Measurements from ENCODE around the gene VEGFC.

VEGFC gene

DNA sequence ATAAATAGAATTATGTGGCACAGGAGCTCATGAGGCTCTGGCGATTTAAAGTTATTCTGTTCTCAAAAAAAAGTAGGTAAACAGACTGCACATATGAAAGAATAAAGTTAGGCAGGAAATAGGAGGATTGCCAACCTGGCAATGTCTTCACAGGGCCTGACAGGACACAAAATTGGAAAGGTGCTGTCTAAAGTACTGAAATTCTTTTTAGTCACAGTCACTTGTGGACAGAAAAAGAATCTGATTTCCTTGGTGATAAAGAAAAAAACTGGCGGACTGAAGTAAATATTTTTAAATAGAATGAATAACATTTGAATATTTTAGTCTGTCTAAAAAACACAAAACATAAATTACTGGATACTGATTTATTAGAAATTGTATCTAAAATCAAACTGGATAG is 124.4 kb downstream of the VEGFC start:
- DNase-seq = no peak

DNA sequence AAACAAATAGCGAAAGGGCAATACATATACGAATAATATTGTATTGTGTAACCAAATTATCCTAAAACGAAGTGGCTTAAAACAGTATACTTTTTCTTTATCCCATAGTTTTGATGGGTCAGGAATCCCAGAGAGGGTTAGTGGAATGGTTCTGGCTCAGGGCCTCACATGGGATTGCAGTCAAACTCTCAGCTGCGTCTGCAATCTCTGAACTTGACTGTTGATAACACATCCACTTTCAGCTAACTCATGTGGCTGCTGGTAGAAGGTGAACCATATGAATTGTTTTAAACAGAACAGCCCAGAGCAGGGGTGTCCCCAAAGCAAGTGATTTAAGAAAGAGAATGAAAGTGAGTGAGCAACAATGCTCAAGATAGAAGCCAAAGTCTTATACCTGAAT is 127.8 kb downstream of the VEGFC start:
- no peak for DNase-seq

DNA sequence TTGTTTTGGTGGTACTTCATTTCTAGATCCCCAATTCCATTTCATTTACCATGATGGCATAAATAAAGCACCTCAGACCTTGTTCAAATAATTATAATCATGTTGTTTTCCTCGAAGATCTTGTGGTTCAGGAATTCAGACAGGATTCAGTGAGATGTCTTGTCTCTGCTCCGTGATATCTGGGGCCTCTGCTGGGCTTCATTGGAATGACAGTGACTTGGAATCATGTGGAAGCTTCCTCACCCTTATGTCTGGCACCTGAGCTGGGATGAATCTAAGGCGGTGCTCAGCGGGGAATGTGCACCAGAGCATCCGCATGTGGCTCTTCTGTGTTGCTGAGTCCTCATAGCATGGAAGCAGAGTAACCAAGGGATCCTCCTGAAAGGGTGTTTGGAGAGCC is 132.2 kb downstream of the VEGFC start:
- DNase-seq = no peak

DNA sequence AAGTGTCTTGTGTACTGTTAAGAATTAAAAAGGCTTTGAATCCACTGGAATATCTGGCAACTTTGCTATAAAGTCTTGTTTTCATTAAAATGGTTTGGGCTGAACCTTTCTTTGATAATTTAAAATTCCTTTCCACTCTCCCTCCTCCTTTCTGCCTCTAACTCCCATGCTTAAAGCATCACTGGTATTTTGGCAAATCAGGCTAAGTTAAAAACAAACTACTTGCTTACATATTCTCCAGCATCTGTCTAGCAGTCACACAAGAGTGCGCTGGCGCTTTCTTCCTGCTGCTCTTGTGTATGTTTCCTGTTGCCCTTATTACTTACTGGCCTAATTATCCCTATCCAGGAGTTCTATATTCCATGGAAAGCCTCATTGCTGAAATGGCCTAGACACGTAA is 136.6 kb downstream of the VEGFC start:
- no peak for DNase-seq

DNA sequence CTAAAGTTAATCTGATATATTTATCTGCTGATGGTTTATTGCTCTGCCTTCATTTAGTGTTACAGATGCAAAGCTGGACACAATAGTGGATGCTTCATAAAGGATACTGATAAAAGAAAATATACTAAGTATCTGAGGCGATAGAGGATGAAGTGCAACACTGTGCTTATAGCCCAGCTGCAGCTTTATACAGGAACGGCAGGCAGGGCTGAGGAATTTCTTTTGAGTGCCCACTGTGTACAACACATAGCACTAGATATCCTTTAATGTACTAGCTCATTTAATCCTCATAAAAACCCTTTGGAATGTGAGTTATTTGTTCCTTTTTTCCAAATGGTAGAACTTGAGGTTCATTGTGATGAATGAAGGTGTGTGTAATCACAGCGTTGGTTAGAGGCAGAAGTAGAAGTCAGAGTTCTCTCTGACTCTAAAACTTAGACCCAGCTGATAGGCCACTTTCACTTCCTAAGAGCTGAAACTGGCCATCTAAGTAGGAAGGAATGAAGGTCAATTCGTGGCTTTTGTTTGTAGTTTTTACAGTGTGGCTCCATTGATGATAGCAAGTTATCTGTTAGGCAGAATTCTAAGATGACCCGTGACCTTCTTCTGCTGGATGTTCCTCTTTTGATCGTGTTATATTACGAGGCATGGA is 138.0 kb downstream of the VEGFC start:
- DNase-seq = no peak

DNA sequence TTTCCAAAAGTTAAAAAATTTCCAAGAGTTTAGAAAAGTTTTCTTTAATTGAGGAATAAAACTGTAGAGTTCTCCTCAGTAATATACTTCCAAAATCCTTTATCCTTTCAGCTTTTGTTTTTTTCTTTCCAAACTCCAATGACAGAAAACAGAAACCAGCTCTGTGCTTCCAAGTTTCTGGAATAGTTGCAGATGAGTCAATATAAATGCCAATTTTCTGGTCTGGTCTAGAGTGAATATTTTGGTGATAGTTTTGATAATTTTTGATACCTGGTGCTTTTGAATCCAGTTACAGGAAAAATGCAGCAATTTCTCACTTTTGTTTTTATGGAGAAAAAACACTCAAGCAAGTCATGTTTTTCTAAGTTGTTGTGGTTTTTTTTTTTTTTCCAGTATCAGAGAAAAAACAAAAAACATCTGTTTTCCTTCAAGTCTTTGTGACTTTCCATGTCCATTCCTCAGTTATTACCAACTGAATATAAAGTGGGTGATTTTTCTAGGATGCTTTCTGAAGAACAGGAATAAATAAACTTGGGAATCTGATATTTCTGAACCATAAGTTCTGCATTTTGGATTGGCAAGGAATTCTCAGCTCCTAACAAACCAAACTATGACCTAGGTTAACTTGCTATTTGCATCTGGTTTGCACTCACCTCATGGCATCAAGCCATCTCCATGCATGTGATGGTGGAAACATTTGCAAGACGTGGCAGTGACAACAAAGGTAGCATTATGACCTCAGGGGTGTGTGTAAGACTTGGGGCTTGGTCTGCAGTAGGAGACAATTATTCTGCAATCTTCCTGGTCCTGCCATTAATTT is 139.1 kb downstream of the VEGFC start:
- no peak for DNase-seq

DNA sequence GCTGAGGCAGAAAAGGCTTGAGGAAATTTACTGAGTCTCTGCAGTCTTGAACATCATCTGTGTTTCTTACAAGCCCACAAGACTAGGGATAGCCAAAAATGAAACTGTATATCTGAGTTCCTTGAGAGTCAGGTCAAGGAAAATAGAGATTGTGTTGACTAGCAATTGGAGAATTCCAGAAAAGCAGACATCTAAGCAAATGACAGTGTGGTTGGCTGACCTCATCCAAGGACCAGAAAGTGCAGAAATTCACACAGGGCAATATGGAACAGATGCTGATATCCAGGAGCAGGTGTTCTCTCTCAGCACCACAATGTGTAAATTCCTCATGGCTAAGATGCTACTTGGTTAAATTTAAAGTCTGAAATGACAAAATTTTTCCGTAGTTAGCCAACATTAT is 146.4 kb downstream of the VEGFC start:
- DNase-seq = no peak

DNA sequence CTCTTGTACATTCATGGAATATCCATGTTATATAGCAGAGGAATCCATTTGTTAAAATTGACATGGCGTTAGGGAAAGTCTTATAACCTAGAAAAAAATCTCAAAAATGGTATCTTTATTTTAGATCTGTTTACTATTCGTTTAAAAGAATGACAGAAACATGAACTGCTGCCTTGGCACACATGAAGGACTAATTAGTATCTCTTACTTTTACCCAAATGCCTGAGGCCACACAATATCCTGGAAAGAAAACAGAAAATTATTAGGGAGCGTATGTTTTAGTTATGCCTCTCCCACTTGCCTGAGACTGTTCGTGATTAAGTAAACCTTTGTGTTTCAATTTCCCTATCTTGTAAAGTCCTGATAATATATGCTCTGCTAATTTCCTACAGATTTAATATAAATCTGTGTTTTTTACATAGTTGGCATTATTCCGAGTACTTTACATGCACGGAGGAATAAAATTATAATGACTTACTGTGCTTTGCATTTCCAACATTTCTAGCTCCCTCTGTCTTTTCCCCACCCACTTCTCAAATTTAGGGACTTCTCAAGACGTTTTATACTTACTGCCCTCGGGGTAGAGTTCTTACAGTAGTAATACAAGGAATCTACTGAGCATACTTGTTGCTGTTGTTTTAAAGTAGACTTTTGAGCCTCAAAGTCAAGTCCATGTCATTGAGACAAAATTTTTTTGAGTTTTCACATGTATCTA is 147.3 kb downstream of the VEGFC start:
- DNase-seq = no peak

DNA sequence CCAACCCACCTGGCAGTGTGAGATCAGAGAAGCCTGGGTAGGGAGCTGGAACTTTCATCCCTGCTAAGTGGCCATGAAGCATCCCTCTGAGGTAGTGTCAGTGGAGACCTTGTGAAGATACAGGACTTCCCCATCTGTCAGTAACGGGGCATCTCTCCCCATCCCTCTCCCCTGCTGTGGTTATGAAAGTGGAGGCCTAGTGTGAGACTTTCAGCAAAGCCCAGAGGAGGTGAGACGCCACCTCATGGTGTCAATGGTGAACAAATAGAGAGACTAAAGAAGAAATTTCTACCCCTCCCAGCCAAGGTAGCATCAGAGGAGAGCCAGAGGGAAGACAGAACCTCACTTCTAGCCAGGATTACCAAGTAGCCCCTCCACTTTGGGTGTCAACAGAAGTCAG is 150.2 kb downstream of the VEGFC start:
- DNase-seq = no peak

DNA sequence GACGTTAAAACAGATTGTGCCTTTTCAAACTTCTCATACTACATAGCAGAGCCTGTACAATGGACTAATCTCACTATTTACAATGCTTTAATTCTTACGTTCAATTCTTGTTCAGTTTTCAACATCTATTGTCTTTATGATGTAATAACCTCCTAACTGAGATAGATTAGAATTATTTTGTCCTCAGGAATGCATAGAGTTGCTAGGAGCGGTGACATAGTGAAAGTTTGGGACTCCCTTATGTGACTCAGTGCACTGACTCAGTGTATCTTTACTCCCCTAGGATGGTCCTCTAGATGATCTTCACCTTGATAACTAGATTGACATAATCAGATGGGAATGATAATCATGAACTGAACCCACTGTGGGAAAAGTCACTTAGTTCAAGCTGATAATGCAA is 151.5 kb downstream of the VEGFC start:
- DNase-seq = no peak

DNA sequence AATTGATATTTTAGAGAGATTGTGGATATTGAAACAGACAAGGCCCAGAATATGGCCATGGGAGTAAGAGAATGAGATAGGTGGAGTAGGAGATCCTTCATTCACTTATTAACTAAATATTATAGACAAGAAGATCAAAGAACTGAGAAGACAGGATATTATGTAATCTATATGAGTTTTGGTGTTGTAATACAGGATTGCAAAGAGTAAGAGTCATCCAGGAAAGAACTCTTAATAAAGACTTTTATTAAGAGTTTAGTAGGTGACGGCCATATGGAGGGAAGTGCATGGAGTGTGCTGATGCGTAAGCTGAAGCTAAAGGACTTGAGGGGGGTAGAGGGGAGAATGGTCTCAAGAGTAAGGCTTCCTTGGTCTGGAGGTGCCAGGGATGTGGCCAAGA is 153.7 kb downstream of the VEGFC start:
- no peak for DNase-seq

DNA sequence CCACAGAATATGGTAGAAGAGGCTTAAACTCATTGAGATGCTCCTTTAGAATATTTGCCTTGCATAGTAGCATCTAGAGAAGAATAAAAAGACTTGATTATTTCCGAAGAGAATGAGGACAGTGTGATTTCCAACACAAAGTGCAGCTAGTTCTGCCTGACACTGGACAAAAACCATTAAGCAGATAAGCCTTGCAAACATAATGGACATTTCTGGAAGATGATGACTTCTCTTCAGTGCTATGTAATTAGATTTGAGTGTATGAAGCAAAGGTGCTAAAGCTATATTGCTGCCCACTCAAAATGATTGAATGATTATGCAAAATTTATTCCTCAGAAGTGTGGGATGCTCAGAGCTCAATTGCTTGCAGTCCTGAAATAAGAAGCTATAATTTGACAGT is 156.4 kb downstream of the VEGFC start:
- no peak for DNase-seq

DNA sequence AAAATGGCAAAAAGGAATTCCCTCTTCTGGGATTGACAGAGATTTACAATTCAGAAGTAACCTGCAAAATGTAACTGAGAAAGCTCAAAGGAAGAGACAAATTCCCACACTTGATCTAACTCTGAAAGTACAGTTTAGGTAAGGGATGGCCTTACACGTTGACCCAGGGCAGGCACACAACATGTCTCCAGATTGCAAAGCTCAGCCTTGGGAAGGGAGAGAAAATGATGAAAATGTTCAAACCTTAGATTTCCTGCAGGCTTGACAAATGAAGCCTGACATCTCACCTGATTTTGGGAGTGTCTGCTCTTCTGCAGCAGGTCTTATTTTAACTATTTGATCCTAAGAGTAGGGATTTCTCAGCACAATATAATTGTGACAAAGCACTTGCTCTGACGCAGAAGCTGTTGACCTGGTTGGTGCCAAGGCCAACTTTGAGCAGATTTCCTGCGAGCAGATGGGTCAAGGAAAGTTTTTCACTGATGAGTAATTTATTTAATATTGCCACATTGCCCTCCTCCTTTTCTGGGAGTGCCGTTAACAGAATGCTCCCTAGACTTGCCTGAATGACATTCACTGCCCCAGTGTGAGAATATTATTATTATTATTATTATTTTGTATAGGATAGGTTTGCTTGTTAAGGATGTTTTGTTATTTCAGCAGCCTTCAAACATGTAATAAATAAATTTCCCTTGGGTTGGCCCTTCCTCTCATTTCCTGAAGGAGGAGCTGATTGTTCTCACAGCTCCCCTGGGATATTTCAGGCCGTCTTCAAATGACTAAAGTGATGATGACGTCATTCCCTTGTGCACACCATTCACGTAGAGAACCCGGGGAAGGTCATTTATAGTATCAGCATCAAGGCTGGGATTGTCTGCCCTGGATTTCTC is 157.1 kb downstream of the VEGFC start:
- DNase-seq = no peak

All from stimulated activated naive CD4-positive, alpha-beta T cell (primary cell).